ENCODE data around the gene LRIT1.

The LRIT1 gene

GRCh38 chr10:84263716-84264115, 22.4 kb upstream of the LRIT1 start:
- H3K27me3 ChIP-seq (ENCODE audit: low read depth, low read length), result peaks cover 10% of the 10 kb centered on the region; the same call in 1 of the 2 replicates
- no peak overlapping the region for H3K4me3 ChIP-seq (ENCODE audit: low read length)
- H3K4me2 ChIP-seq (ENCODE audit: low read length), result no peak overlapping the region
- no peak overlapping the region for H3K27ac ChIP-seq (ENCODE audit: low read length)
- no peaks in the 10 kb centered on the region for H3K9me3 ChIP-seq (ENCODE audit: insufficient read depth, low read length)
- TF ChIP-seq EZH2phosphoT487 (IDR thresholded peaks at IDR 0.05; ENCODE audit: low read depth) (no peak), CTCF (IDR thresholded peaks at IDR 0.05; ENCODE audit: low read depth, low read length) (no peak)
- peaks cover 15% of the 10 kb centered on the region for H3K4me1 ChIP-seq (ENCODE audit: low read length)
- H3K79me2 ChIP-seq (ENCODE audit: low read length), result no peaks in the 10 kb centered on the region
- no peaks in the 10 kb centered on the region for H3K36me3 ChIP-seq (replicated peaks; ENCODE audit: low read depth, low read length)
- no peak overlapping the region for H2AFZ ChIP-seq (ENCODE audit: low read depth, low read length)
- no peak overlapping the region for H3K9ac ChIP-seq (ENCODE audit: low read length)
- no peaks in the 10 kb centered on the region for H4K20me1 ChIP-seq (ENCODE audit: insufficient read depth, low read length)

GRCh38 chr10:84262190-84262956, 21.0 kb upstream of the LRIT1 start:
- Histone ChIP-seq H2AFZ (ENCODE audit: low read depth, low read length) (no peak overlapping the region), H3K4me2 (ENCODE audit: low read length) (no peak overlapping the region), H3K9ac (ENCODE audit: low read length) (no peak overlapping the region), H3K79me2 (ENCODE audit: low read length) (no peaks in the 10 kb centered on the region), H3K4me3 (ENCODE audit: low read length) (no peak overlapping the region), H3K9me3 (ENCODE audit: insufficient read depth, low read length) (no peaks in the 10 kb centered on the region), H3K36me3 (replicated peaks; ENCODE audit: low read depth, low read length) (no peaks in the 10 kb centered on the region), H3K4me1 (ENCODE audit: low read length) (peaks cover 9% of the 10 kb centered on the region), H3K27me3 (ENCODE audit: low read depth, low read length) (no peaks in the 10 kb centered on the region), H4K20me1 (ENCODE audit: insufficient read depth, low read length) (no peaks in the 10 kb centered on the region), H3K27ac (ENCODE audit: low read length) (no peak overlapping the region)
- TF ChIP-seq EZH2phosphoT487 (IDR thresholded peaks at IDR 0.05; ENCODE audit: low read depth) (no peak), CTCF (IDR thresholded peaks at IDR 0.05; ENCODE audit: low read depth, low read length) (no peak)

- Histone ChIP-seq H3K9ac (ENCODE audit: low read length) (no peak overlapping the region), H3K27me3 (ENCODE audit: low read depth, low read length) (no peaks in the 10 kb centered on the region)
Observed at GRCh38 chr10:84261236-84261915, 20.0 kb upstream of the LRIT1 start.

More at GRCh38 chr10:84261236-84261915, 20.0 kb upstream of the LRIT1 start:
- Histone ChIP-seq H4K20me1 (ENCODE audit: insufficient read depth, low read length) (no peaks in the 10 kb centered on the region), H3K4me1 (ENCODE audit: low read length) (peaks cover 5% of the 10 kb centered on the region; the same call in 1 of the 2 replicates), H3K27ac (ENCODE audit: low read length) (no peak overlapping the region), H3K4me2 (ENCODE audit: low read length) (no peak overlapping the region), H2AFZ (ENCODE audit: low read depth, low read length) (no peak overlapping the region), H3K36me3 (replicated peaks; ENCODE audit: low read depth, low read length) (no peaks in the 10 kb centered on the region), H3K79me2 (ENCODE audit: low read length) (no peaks in the 10 kb centered on the region), H3K9me3 (ENCODE audit: insufficient read depth, low read length) (no peaks in the 10 kb centered on the region), H3K4me3 (ENCODE audit: low read length) (no peak overlapping the region)
- TF ChIP-seq EZH2phosphoT487 (IDR thresholded peaks at IDR 0.05; ENCODE audit: low read depth) (no peak), CTCF (IDR thresholded peaks at IDR 0.05; ENCODE audit: low read depth, low read length) (no peak)

Measured in OCI-LY3 (cell line).